Stomach (tissue), 9 donors: ENCODE measurements around the gene TKTL1. TPM values are rescaled to one million over a fixed set of nuclear protein-coding genes. Genes with fewer than 3 reads are reported as not detected.

Experiments used
- DNase-seq, 2 donors: peaks; one replicate each; pipeline versions ENCODE4 v3.0.0 to v3.0.0-alpha.2; 2013 to 2019
- H3K27ac ChIP-seq, 5 donors: fragments of 200-600 bp in 4 of 5; sonication (generic) in 4 of 5; one replicate each; pipeline ENCODE4 v1.5.1; 2013 to 2019; ENCODE audit warnings: mild to moderate bottlenecking in 1 of 5, moderate library complexity in 1 of 5
- H3K27me3 ChIP-seq, 3 donors: fragments of 200-600 bp; sonication (generic); one replicate each; pipeline ENCODE4 v1.5.1; 2017 to 2019; ENCODE audit warnings: mixed run types in 1 of 3
- H3K36me3 ChIP-seq, 4 donors: fragments of 200-600 bp; sonication (generic); 1 replicate in 3 of 4; 2 replicates in 1 of 4; pipeline ENCODE4 v1.5.1; 2016 to 2019
- H3K4me1 ChIP-seq, 4 donors: fragments of 200-600 bp; sonication (generic); one replicate each; pipeline ENCODE4 v1.5.1; 2016 to 2019
- H3K4me3 ChIP-seq, 4 donors: fragments of 200-600 bp; sonication (generic) in 3 of 4; one replicate each; pipeline ENCODE4 v1.5.1; 2016 to 2019; ENCODE audit warnings: mild to moderate bottlenecking in 1 of 4
- H3K9me3 ChIP-seq, 4 donors: fragments of 200-600 bp; sonication (generic); one replicate each; pipeline ENCODE4 v1.5.1; 2016 to 2019
- EP300 ChIP-seq: sonication (generic); formaldehyde crosslinking; IDR thresholded peaks from one replicate; pipeline ENCODE4 v1.6.1; 2017; ENCODE audit warnings: antibody characterized with exemption
- POLR2A ChIP-seq, 4 donors: fragments of 450-650 bp; IDR thresholded peaks; one replicate each; pipeline ENCODE4 v1.6.1; 2016; ENCODE audit warnings: antibody characterized with exemption in 4 of 4, control low read depth in 2 of 4, mild to moderate bottlenecking in 1 of 4, moderate library complexity in 1 of 4
- POLR2AphosphoS5 ChIP-seq, 3 donors: sonication (generic); formaldehyde crosslinking; IDR thresholded peaks; one replicate each; pipeline ENCODE4 v1.6.1; 2016; ENCODE audit warnings: antibody characterized with exemption in 3 of 3
- whole genome bisulfite sequencing, 5 donors: extraction: QIAGEN DNeasy Blood & Tissue Kit in 3 of 5; methylation state at CpG; one replicate each; pipeline versions ENCODE4 v1.1.5 to v1.1.7; 2013 to 2018; 5-methylcytosine and 5-hydroxymethylcytosine counted together
- intact Hi-C: fragments of 100-400 bp; cut with DNase I; formaldehyde crosslinking; loops from one replicate; pipeline ENCODE4 v1.15.1; 2023; ENCODE audit warnings: low total_unique reads
- polyA plus RNA-seq, 3 donors: library from polyadenylated mRNA; stranded (reverse); fragments of 200-250 nt; gene quantifications; one replicate each; pipeline ENCODE4 v1.2.3, GENCODE V29; 2013
- total RNA-seq, 5 donors: library from RNA; depleted of rRNA; stranded (reverse); fragments of >200 nt; gene quantifications; one replicate each; pipeline versions ENCODE4 v1.1.0 to v1.2.3, GENCODE V29; 2014 to 2016
- TF ChIP-seq, protein P1 (sequence below), 7 experiments: fragments of 450-650 bp in 4 of 7; fragments of 200-600 bp in 3 of 7; sonication (generic) in 3 of 7; IDR thresholded peaks; one replicate each; pipeline ENCODE4 v1.5.1; 2016 to 2019; ENCODE audit warnings: antibody characterized with exemption in 7 of 7, control low read depth in 2 of 7, mild to moderate bottlenecking in 1 of 7
- donor health status: healthy with polysubstance abuse.
- donor health status: Bipolar disorder and iron deficiency.
- donor health status: healthy.

The TKTL1 gene
- total and polyA plus RNA-seq, 8 donors = not detected

DNA sequence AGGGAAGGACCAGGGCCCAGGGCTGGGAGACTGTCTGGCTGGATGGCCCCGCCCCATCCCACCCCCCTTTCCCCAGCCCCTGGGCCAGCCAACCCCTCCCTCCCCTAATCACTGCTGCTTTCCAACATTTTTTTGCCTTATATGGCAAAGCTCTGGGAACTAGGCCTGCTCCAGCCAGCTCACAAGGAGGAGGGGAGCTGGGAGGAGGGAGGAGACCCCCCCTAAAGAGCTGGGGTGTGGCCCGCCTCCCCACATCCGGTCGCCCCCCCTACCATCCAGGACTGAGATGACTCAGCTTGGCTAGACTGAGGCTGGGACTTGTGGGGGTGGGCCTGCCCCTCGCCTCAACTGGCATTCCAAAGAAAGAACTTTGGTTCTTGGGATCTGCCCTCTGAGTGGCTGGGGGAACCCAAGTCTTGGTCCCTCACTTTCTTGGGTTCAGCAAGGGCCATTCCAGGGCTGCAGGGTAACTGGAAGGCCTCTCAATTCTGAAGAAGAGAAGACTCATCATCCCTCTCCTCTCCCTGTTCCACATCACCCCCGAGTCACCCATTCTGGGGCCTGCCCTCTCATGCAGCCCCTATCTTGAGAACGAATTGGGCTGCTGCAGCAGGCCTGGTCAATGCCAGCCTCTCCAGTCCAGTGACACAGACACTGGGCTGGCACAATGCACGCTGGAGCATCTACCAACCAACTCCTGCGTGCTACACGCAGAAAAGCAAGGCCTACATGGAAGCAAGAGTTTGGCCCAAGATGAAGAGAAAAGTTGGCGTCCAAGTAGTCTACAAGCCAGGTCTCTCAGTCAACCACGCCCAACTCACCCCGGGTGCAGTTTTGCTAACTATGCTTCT lies 74.1 kb downstream of the TKTL1 start:
- Histone ChIP-seq H3K36me3 (peaks cover 19 to 40% (median 31%) of the 10 kb centered on the region in 4 donors), H3K27me3 (no peaks in the 10 kb centered on the region), H3K9me3 (no peaks in the 10 kb centered on the region), H3K4me1 (peaks cover 2 to 73% (median 41%) of the 10 kb centered on the region in 4 donors), H3K4me3 (peak overlapping the region; percentile 59 to 85 (median 70)), H3K27ac (peak overlapping the region; percentile 66 to 98 (median 90))
- WGBS, 5 donors = 20 to 63% (median 48%) methylated on average over 6 to 13 of the region's 13 CpGs
- peak in 1 of 2 donors; percentile 94 for DNase-seq
- TF ChIP-seq EP300 (peak; percentile 11), POLR2AphosphoS5 (IDR thresholded peaks at IDR 0.05) (peak; percentile 27 to 47 (median 30))
- TF ChIP-seq, protein P1, sequence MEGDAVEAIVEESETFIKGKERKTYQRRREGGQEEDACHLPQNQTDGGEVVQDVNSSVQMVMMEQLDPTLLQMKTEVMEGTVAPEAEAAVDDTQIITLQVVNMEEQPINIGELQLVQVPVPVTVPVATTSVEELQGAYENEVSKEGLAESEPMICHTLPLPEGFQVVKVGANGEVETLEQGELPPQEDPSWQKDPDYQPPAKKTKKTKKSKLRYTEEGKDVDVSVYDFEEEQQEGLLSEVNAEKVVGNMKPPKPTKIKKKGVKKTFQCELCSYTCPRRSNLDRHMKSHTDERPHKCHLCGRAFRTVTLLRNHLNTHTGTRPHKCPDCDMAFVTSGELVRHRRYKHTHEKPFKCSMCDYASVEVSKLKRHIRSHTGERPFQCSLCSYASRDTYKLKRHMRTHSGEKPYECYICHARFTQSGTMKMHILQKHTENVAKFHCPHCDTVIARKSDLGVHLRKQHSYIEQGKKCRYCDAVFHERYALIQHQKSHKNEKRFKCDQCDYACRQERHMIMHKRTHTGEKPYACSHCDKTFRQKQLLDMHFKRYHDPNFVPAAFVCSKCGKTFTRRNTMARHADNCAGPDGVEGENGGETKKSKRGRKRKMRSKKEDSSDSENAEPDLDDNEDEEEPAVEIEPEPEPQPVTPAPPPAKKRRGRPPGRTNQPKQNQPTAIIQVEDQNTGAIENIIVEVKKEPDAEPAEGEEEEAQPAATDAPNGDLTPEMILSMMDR (IDR thresholded peaks at IDR 0.05) = no peak
- intact Hi-C loops = no loop called here

DNA sequence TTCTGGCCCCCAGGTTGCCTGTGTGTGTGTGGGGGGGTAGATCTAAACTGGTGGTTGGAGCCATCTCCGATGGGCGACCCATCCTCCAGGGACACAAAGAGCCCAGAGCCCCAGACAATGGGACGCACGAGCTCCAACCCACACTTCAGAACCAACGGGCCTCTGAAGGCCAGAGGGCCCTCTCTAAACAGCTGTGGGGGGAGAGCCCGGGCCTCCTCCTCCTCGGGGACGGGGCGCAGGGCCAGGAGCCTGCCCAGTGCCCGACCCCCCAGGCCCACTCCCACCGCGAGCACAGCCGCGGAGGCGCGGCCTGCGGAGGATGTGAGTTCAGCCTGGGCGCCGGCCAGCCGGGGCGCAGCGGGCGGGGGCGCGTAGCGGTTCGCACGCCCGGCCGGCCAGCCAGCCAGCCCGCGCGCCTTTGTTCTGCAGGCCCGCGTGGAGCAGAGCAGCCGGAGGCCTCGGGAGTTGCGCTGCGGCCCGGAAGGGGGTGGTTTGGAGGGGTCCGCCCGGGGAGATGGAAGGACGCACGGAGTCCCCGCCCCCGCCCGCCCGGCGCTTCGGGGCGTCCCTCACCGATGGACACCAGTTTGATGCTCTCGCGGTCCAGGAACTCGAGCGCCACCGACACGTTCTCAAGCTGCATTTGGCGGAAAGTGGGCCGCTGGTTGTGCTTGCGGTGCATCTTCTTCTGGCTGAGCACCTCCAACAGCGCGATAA lies 74.9 kb downstream of the TKTL1 start:
- DNase-seq = peak in 1 of 2 donors; percentile 61
- H3K9me3 ChIP-seq = no peaks in the 10 kb centered on the region
- peaks cover 4 to 81% (median 43%) of the 10 kb centered on the region in 4 donors for H3K4me1 ChIP-seq
- intact Hi-C loops = no loop called here
- no peaks in the 10 kb centered on the region for H3K27me3 ChIP-seq
- peak overlapping the region; percentile 44 to 98 (median 90) for H3K27ac ChIP-seq
- WGBS, 5 donors = 2 to 35% (median 22%) methylated on average over 5 to 61 of the region's 63 CpGs
- peak overlapping the region; percentile 59 to 85 (median 70) for H3K4me3 ChIP-seq
- peaks cover 19 to 33% (median 23%) of the 10 kb centered on the region in 4 donors for H3K36me3 ChIP-seq
- TF ChIP-seq POLR2AphosphoS5 (IDR thresholded peaks at IDR 0.05) = no peak
- no peak for TF ChIP-seq POLR2A (IDR thresholded peaks at IDR 0.05)
- TF ChIP-seq, protein P1 (IDR thresholded peaks at IDR 0.05) = no peak
- TF ChIP-seq EP300 = no peak

GRCh38 chrX:154371017-154371788 lies 75.6 kb downstream of the TKTL1 start:
- peaks cover 4 to 74% (median 43%) of the 10 kb centered on the region in 4 donors for H3K4me1 ChIP-seq
- H3K27ac ChIP-seq = peak overlapping the region; percentile 48 to 98 (median 90)
- TF ChIP-seq EP300 = no peak
- peak; percentile 77 to 98 (median 92) for TF ChIP-seq POLR2AphosphoS5 (IDR thresholded peaks at IDR 0.05)
- peak in 2 of 4 donors; percentile 40 to 83 for TF ChIP-seq POLR2A (IDR thresholded peaks at IDR 0.05)
- TF ChIP-seq, protein P1 (IDR thresholded peaks at IDR 0.05) = no peak
- H3K4me3 ChIP-seq = peak overlapping the region; percentile 59 to 85 (median 70)
- peaks cover 12 to 25% (median 16%) of the 10 kb centered on the region in 4 donors for H3K36me3 ChIP-seq
- intact Hi-C loops = no loop called here
- WGBS, 5 donors = 0 to 42% (median 8%) methylated on average over 21 to 69 of the region's 77 CpGs
- DNase-seq = peak; percentile 91 to 96
- H3K27me3 ChIP-seq = no peaks in the 10 kb centered on the region
- H3K9me3 ChIP-seq = no peaks in the 10 kb centered on the region
